Activated CD8-positive, alpha-beta memory T cell treated with anti-CD3 and anti-CD28 coated beads for 1 hour (primary cell): ENCODE data around the gene AGAP3.

ENCODE experiments used
- DNase-seq, 2 donors: peaks; one replicate each; pipeline ENCODE4 v3.0.0-alpha.2; 2020; ENCODE audit warnings: low read depth in 1 of 2; ENCODE audit errors: extremely low read depth in 1 of 2

AGAP3 gene

GRCh38 chr7:151087245-151088018 is 1.2 kb downstream of the AGAP3 start:
- DNase-seq, result no peak

DNA sequence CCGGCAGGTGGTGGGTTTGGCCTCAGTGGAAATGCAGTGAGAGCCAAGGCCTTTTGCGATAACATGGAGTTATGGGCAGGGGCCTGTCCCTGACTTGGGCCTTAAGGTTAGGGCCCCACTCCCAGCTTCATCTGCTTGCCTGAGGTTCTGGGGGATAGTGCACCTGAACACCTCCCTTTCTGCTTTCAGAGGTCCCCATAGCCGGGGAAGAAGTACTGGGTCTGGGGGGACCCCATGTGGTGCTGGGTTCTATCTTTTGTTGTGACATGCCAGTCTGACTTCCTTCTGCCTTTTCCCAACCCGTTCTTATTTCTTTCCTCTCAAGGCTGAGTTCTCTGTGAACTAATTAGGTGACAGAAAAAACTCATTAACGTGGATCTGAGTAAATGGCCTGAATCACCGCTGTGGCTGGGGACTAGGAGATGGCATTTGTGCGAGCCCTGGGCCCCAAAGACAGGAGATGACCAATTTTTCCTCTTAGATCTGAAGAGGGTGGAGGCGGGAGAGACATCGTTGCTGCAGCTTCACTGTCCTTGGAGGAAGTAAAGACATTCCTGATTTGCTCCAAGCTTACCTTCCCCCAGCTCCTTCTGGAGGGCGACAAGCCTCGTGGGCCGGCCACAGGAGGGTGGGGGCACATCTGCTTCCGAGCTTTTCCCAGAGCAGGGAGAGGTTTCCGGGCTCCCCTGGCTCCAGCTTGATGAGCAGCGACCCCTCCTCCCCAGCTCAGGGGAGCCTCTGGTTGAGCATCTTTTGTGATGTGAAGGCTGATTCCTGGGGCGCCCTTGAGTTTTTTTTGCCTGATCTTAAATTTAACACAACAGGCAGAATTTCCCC is 2.0 kb downstream of the AGAP3 start:
- no peak for DNase-seq

GRCh38 chr7:151088856-151089699 is 2.8 kb downstream of the AGAP3 start:
- DNase-seq, result no peak

GRCh38 chr7:151089893-151090730 is 3.8 kb downstream of the AGAP3 start:
- DNase-seq, result no peak

DNA sequence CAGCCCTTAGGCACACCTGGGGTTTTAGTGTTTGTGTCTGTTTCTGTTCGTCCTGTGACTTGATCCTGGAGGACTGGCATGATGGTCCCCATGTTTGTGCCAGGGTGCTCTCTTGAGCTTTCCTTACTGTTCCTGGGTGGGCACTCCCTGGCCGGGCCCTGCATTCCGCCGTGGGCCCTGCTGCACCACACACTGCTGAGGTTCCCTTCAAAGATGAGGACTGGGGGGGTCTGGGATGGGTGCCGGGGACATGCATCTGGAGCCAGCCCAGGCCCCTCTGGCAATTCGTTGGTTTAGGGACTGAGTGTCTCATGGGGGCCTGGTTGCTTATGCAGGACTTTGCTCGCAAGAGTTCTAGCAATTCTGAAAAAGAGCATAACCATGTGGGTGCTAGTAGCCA is 4.7 kb downstream of the AGAP3 start:
- no peak for DNase-seq

GRCh38 chr7:151091431-151091830 is 5.2 kb downstream of the AGAP3 start:
- no peak for DNase-seq

DNA sequence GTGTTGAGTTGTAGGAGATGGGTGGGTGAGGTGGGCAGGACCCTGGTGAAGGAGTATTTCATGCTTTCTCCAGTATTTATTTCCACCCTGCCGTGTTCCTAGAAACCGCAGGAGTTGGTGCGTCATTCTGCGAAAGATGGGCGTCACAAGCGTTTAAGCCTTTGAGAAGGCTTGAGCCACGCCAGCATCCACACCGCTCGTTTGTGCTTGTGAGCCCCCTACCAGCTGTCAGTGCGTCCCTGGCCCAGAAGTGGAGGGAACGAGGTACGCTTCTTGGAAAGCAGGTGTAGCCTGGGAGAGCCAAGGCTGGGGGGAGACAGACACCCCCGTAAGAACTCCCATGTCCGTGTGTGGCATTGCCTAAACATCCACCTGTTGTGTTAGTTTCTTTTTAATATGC is 5.7 kb downstream of the AGAP3 start:
- no peak for DNase-seq

GRCh38 chr7:151093748-151094147 is 7.5 kb downstream of the AGAP3 start:
- DNase-seq, result no peak

- no peak for DNase-seq
Measured at GRCh38 chr7:151094675-151095074, 8.4 kb downstream of the AGAP3 start.

DNA sequence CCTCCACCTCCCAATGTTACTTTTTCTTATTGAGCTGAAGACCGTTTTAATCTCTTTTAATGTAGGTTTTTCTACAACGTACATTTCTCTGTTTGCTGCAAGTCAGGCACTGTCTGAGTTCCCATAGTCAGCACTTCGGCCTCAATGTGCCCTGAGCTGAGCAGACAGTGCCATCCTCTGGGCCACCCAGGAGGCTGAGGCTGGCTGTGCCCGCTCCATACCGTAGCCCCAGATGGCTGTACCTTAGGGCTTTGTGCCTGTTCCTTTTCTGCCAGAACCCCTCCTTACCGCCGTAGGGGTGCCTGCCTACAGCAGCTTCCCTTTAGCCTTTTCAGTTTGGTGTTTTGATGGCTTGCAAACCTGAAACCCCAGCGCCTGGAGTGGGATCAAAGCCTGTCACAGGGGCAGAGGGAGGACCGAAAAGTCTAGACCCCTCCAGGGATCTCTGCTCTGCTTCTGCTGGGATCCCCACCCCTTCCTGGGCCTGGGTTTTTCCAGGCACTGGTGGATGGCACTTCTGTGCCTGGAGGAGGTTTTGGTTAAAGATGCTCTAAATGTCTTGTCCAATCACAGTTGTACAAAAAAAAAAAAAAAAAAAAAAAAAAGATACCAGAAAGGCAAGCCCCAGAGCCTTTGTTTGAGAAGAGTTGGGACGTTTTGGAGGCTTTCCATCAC is 9.0 kb downstream of the AGAP3 start:
- no peak for DNase-seq

DNA sequence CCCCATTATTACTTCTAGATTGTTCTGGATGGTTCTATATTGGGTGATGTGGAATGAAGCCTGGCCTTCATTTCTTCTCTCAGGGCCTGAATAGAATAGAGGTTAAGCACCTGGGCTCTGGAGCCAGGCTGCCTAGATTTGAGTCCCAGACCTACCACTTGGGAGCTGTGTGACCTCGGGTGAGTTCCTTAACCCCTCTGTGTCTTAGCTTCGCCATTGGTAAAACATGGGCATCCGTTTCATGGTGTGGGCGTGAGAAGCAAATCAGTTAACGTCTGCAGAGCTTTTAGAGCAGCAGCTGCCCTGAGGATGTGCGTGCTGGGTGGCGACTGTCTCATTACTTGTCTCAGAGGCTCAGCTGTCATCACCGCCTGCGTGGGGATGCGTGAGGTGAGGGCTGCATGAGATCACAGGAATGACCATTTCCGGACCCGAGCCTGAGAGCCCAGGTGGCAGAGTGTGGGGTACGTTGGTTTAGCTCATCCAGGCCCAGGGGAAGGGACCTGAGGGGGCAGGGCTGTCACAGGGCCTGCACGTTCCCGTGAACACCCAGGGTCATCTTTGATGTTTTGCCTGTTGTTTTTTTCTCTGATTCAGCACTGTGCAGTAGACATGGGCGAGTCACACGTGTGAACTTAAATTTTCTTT is 9.7 kb downstream of the AGAP3 start:
- no peak for DNase-seq

DNA sequence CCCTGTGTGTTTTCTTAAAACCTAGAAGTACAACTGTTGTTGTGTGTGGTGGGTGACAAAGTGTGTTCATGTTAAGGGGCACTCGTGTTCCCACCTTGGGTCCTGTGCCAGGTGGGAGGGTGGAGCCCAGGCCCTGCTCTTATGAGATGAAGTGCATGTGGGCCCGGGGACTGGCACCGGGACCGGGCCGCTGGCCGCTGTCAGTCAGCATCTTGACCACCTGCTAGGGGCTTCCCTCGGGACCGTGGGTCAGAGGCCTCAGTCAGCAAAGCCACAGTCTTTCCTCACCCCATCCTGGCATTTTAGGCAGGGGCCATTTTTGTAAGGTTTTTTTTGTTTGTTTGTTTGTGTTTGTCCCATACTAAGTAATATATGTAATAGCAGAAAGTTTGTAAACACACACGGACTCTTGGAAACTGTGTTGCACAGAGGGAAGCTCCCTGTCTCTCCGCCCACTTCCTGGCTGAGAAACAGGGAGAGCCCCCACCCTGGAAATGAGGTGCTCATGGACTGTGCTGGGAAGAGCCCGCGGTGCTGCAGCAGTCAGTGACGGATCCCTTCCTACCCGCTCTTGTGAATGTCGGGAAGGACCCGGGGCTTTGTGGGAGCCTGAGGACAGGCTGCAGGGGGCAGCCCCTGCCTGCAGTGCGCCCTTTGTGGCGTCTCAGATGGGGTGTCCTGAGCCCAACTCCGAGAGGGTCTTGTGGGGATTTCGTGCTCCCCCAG is 13.4 kb downstream of the AGAP3 start:
- no peak for DNase-seq

GRCh38 chr7:151100921-151101320 is 14.6 kb downstream of the AGAP3 start:
- no peak for DNase-seq

DNA sequence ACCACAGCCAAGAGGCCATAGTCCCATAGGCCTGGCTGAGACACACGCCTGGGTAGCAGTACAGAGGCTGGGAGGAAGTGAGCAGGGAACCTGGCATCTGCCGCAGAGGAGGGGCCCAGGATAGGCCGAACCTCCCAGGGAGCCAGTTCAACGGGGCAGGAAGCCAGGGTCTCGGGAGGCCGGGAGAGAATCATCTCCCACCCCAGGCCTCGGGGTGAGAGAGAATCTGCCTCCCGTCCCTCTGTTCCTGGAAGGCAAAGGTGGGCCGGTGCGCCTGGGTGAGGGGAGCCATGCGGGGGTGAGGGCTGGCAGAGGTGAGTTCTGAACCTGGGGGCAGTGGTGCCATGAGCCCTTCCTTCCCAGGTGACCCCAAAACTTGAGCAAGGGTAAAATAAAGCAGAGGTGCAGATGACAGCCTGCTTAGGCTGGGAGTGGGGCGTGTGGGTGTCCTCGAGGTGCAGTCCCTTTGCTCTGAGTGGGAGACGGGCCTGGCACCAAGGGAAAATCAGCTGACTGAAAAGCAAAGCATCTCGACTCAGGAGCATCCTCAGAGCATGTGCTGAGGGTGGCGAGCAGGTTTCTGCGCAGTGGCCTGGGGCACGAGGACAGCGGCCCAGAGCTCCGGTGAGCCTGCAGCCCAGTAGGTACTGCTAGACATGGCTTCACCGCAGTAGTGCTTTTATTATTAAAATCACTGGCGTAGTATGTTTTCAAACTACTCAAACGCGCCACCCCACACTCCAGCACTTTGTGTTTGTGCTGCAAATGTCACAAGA is 15.5 kb downstream of the AGAP3 start:
- no peak for DNase-seq

DNA sequence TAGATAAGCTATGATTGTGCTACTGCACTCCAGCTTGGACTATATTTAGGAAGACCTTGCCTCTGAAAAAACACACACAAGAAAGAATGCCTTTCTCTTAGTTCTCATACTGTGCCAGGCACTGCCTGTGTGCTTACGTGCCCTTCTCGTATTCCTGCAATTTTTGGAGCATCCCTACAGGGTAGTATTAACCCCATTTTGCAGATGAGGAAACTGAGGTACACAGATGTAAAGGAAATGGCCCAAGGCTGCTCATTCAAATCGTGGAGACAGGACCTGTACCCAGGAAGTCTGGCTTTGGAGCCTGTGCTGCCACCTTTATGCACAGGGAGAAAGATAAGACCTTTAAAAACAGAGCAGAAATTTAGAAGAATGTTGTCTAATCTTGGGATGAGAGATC is 16.7 kb downstream of the AGAP3 start:
- no peak for DNase-seq

GRCh38 chr7:151103973-151104372 is 17.7 kb downstream of the AGAP3 start:
- DNase-seq, result no peak

DNA sequence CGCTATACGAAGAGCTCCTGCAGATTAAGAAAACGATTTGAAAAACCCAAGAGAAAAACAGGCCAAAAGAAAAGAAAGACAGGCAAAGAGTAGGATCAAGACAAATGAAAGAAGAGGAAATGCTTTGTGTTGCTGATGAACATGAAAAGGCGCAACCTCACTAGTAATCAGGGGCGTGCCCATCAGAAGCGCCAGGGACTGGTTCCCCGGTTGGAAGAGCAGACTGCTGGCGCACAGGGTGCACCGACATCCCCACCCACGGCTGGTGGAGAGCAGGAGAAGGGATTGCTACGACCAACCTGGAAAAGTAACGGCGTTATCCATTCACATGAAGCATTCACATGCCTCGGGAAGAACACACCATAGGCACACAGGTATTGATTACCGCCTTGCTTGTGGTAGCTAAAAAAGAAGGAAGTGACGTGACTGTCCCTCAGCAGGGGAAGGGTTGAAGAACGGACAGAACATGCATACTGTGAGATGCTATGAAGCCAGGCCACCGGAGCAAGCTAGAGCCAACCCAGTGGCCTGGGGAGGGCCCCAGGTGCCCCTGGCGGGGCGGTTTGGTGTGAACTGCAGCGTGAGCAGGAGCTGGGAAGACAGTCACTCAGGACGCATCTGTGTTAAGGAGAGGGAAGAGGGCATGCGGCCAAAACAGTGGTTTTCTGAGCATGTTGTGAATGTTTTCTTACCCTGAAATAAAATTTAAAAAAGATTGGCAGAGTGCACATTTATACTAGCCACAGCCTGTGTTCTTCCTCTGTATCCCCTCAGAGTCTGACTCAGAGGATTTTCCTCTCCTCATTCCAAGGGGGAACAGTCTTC is 18.3 kb downstream of the AGAP3 start:
- DNase-seq, result no peak
